ENCODE data around the gene CIAO2B.
"Not testable (repeated sequence)": the region's sequence is repeated elsewhere in the genome, so short reads cannot be mapped to it uniquely, and the experiment has no call there.

CIAO2B gene

GRCh38 chr16:66902648-66903543, 31.3 kb downstream of the CIAO2B start:
- DNase-seq, result no peak

GRCh38 chr16:66901626-66902025, 32.6 kb downstream of the CIAO2B start:
- no peak for DNase-seq

GRCh38 chr16:66900721-66901441, 33.3 kb downstream of the CIAO2B start:
- DNase-seq, result no peak

GRCh38 chr16:66899945-66900710, 34.1 kb downstream of the CIAO2B start:
- no peak for DNase-seq

GRCh38 chr16:66899310-66899944, 34.8 kb downstream of the CIAO2B start:
- DNase-seq, result no peak

- DNase-seq, result no peak
Measured at GRCh38 chr16:66898933-66899309, 35.3 kb downstream of the CIAO2B start.

GRCh38 chr16:66898207-66898606, 36.0 kb downstream of the CIAO2B start:
- DNase-seq, result no peak

GRCh38 chr16:66896682-66897081, 37.5 kb downstream of the CIAO2B start:
- DNase-seq, result not testable (repeated sequence)

- DNase-seq, result no peak
Measured at GRCh38 chr16:66895999-66896398, 38.2 kb downstream of the CIAO2B start.

- DNase-seq, result no peak
Measured at GRCh38 chr16:66895689-66895979, 38.6 kb downstream of the CIAO2B start.

- no peak for DNase-seq
Measured at GRCh38 chr16:66894948-66895688, 39.1 kb downstream of the CIAO2B start.

GRCh38 chr16:66894055-66894454, 40.1 kb downstream of the CIAO2B start:
- no peak for DNase-seq

- DNase-seq, result no peak
Measured at GRCh38 chr16:66891797-66892196, 42.4 kb downstream of the CIAO2B start.

- no peak for DNase-seq
Measured at GRCh38 chr16:66891360-66891759, 42.8 kb downstream of the CIAO2B start.

GRCh38 chr16:66890799-66891198, 43.4 kb downstream of the CIAO2B start:
- DNase-seq, result no peak

- DNase-seq, result no peak
Measured at GRCh38 chr16:66889622-66890021, 44.6 kb downstream of the CIAO2B start.

GRCh38 chr16:66888647-66889615, 45.3 kb downstream of the CIAO2B start:
- DNase-seq, result no peak

- DNase-seq, result no peak
Measured at GRCh38 chr16:66886914-66887313, 47.3 kb downstream of the CIAO2B start.

GRCh38 chr16:66886321-66886720, 47.9 kb downstream of the CIAO2B start:
- no peak for DNase-seq

GRCh38 chr16:66885491-66885890, 48.7 kb downstream of the CIAO2B start:
- DNase-seq, result no peak

- no peak for DNase-seq
Measured at GRCh38 chr16:66882702-66883101, 51.5 kb downstream of the CIAO2B start.

Data from activated gamma-delta T cell (primary cell).